Measurements from ENCODE around the gene ANKIB1.
"Not testable (repeated sequence)": the region's sequence is repeated elsewhere in the genome, so short reads cannot be mapped to it uniquely, and the experiment has no call there.

The ANKIB1 gene

DNA sequence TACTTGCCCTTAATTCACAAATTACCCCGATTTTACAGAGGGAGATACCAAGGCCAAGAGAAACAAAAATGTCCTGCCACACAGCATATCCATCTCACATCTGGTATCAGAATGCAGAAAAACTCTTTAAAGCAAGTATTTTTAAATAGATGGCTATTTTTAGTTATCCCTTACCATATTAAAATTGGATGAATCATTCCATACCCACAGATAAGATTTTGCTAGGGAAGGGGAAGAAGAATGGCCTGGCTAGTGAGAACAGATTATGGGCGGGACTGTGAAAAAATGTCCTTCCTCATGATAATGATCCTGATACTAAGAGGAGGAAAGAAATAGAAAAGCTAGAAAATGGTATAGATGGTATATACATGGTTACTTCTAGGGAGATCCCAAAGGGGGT is 121.0 kb downstream of the ANKIB1 start:
- FAIRE-seq (no peak), DNase-seq (ENCODE audit: insufficient read length, low spot score) (no peak)
- no peak for TF ChIP-seq PAX5 (IDR thresholded peaks at IDR 0.05; ENCODE audit: insufficient read depth, low read length, severe bottlenecking)
- no peak for TF ChIP-seq SPI1 (IDR thresholded peaks at IDR 0.05; ENCODE audit: low read depth, low read length)
- no peak for TF ChIP-seq POLR2AphosphoS5 (IDR thresholded peaks at IDR 0.05; ENCODE audit: low read depth, low read length)
- TF ChIP-seq POU2F2 (IDR thresholded peaks at IDR 0.05; ENCODE audit: low read depth, low read length) = no peak

DNA sequence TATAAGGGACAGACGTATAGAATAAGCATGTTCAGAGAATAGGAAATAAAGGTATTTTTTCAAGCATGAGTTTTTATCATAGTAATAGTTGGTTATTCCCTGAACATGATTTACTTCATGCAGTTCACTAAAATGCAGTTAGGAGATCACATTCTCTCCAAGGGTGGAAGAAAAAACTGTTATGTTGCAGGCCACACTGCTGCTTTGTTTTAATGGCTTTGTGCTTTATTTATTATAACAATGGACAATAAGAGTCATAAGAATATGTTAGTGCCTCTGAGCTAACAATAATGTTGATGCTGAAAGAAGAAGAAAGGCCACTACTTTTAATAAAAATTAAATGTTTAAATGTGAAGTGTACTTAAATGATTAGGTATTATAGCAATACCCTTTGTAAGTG is 123.0 kb downstream of the ANKIB1 start:
- DNase-seq (ENCODE audit: insufficient read length, low spot score) (no peak), FAIRE-seq (no peak)
- no peak for TF ChIP-seq POU2F2 (IDR thresholded peaks at IDR 0.05; ENCODE audit: low read depth, low read length)
- no peak for TF ChIP-seq POLR2AphosphoS5 (IDR thresholded peaks at IDR 0.05; ENCODE audit: low read depth, low read length)

DNA sequence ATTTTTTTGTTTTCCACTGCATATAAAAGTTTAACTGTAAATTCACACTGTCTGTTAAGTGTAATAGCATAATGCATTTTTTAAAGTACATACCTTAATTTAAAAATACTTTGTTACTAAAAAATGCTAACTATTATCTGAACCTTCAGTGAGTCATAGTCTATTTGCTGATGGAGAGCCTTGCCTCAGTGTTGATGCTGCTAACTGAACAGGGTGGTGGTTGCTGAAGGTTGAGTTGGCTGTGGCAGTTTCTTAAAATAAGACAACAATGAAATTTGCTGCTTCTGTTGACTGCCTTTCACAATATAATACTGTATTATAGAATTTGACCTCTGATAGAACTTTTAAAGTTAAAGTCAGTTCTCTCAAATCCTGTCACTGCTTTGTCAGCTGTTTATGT is 129.2 kb downstream of the ANKIB1 start:
- FAIRE-seq (no peak), DNase-seq (ENCODE audit: insufficient read length, low spot score) (no peak)
- no peak for TF ChIP-seq SPI1 (IDR thresholded peaks at IDR 0.05; ENCODE audit: low read depth, low read length)
- no peak for TF ChIP-seq POLR2AphosphoS5 (IDR thresholded peaks at IDR 0.05; ENCODE audit: low read depth, low read length)
- no peak for TF ChIP-seq TAF1 (IDR thresholded peaks at IDR 0.05; ENCODE audit: low read depth, low read length)

DNA sequence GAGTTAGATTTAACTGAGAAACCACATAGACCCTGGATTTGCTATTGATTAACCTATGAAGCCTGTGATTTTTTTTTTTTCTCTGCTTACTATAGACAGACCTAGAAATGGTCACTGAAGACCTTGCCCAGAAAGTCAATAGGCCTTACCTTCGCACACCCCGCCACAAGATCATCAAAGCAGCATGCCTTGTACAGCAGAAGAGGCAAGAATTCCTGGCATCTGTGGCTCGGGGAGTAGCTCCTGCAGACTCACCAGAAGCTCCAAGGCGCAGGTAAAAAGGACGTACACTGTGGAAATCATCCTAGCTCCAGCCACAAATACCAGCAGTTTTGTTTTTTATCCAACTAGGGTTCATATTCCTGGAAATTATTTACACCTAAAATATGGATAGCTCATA is 145.3 kb downstream of the ANKIB1 start:
- DNase-seq (ENCODE audit: insufficient read length, low spot score) (no peak), FAIRE-seq (no peak)
- TF ChIP-seq POU2F2 (IDR thresholded peaks at IDR 0.05; ENCODE audit: low read depth, low read length) = no peak
- no peak for TF ChIP-seq PAX5 (IDR thresholded peaks at IDR 0.05; ENCODE audit: insufficient read depth, low read length, severe bottlenecking)
- TF ChIP-seq SPI1 (IDR thresholded peaks at IDR 0.05; ENCODE audit: low read depth, low read length) = no peak
- TF ChIP-seq POLR2A (IDR thresholded peaks at IDR 0.05; ENCODE audit: low read depth, low read length) = no peak
- TF ChIP-seq TAF1 (IDR thresholded peaks at IDR 0.05; ENCODE audit: low read depth, low read length) = no peak
- no peak for TF ChIP-seq POLR2AphosphoS5 (IDR thresholded peaks at IDR 0.05; ENCODE audit: low read depth, low read length)

DNA sequence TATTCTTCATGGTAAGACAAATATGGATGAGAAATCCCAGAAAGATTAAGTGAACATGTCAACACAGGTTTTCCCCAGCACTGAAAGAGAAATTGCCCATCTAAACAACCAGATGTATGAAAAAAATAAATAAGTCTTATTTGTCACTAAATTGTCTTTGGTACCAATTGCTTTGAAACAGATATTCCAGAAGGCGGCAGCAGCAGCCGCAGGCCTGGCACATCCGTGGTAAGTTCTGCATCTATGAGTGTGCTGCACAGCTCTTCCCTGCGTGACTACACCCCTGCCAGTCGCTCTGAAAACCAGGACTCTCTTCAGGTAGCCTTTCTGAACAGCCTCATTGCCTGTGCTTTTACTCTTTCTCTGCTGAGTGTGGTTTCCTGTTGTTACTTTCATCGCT is 151.8 kb downstream of the ANKIB1 start:
- no peak for FAIRE-seq
- TF ChIP-seq POU2F2 (IDR thresholded peaks at IDR 0.05; ENCODE audit: low read depth, low read length) (no peak), TAF1 (IDR thresholded peaks at IDR 0.05; ENCODE audit: low read depth, low read length) (no peak), PAX5 (IDR thresholded peaks at IDR 0.05; ENCODE audit: insufficient read depth, low read length, severe bottlenecking) (no peak), POLR2AphosphoS5 (IDR thresholded peaks at IDR 0.05; ENCODE audit: low read depth, low read length) (no peak), SPI1 (IDR thresholded peaks at IDR 0.05; ENCODE audit: low read depth, low read length) (no peak), POLR2A (IDR thresholded peaks at IDR 0.05; ENCODE audit: low read depth, low read length) (no peak)

DNA sequence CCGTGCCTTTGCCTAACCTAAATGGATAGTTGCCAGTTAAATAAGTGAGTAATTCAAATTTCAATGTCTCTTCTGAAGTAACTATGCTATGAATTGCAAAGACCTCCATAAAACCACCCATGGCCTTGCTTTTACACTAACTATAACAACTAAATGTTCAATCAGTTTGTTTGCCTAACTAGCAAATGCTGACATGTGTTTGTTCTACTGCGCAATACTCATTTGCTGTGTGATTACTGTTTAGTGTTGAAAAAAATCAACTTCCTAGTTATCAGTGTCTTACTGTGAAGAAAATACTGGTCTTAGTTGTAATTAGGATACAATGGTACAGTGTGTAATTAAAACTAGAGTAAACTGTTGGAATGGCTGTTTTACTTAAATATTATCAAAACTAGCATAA is 154.2 kb downstream of the ANKIB1 start:
- DNase-seq (ENCODE audit: insufficient read length, low spot score) (no peak), FAIRE-seq (no peak)
- no peak for TF ChIP-seq TAF1 (IDR thresholded peaks at IDR 0.05; ENCODE audit: low read depth, low read length)
- TF ChIP-seq POLR2AphosphoS5 (IDR thresholded peaks at IDR 0.05; ENCODE audit: low read depth, low read length) = no peak
- no peak for TF ChIP-seq SPI1 (IDR thresholded peaks at IDR 0.05; ENCODE audit: low read depth, low read length)
- no peak for TF ChIP-seq PAX5 (IDR thresholded peaks at IDR 0.05; ENCODE audit: insufficient read depth, low read length, severe bottlenecking)
- TF ChIP-seq POLR2A (IDR thresholded peaks at IDR 0.05; ENCODE audit: low read depth, low read length) = no peak
- TF ChIP-seq POU2F2 (IDR thresholded peaks at IDR 0.05; ENCODE audit: low read depth, low read length) = no peak

More for the DNA sequence above, 151.8 kb downstream of the ANKIB1 start:
- no peak for DNase-seq (ENCODE audit: insufficient read length, low spot score)

DNA sequence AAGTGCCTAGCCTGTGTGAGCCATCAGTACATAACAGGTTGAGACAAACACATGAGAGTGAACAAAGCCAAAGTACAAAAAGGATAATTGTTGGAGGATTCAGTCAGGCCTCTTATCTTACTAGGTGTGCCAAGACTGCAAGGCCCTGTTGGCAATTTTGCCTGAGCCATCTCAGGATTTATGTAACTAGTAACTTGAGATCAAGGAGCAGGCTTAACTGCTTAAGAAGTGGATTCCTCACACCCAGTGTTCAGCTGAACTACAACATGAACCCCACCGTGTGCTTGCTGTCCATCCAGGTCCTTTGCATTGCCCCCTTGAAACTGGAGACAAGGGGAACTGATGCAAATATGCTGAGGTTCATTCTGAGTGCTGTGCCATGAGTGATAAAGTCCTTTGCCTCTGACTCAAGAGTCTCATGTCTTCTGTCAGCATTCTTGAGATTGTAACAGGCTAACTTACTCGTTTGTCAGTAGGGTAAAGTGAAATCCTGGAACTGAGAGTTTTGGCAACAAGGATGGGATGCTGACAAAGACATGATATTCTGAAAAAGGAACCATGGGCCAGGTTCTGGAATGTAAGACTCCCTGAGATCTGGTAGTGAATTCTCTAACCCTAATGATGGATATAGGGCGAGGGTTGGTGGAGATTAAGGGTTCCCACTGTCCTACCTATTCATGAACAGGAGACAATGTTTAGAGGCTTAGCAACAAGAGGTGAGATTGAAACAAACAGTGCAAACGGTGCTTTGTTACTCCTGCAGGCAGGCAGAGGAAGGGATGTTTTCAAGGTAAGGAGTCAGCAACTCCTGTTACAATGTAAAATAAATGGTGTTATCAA is 157.4 kb downstream of the ANKIB1 start:
- DNase-seq (ENCODE audit: insufficient read length, low spot score) (no peak), FAIRE-seq (no peak)
- no peak for TF ChIP-seq POLR2AphosphoS5 (IDR thresholded peaks at IDR 0.05; ENCODE audit: low read depth, low read length)
- no peak for TF ChIP-seq POU2F2 (IDR thresholded peaks at IDR 0.05; ENCODE audit: low read depth, low read length)
- no peak for TF ChIP-seq SPI1 (IDR thresholded peaks at IDR 0.05; ENCODE audit: low read depth, low read length)
- TF ChIP-seq POLR2A (IDR thresholded peaks at IDR 0.05; ENCODE audit: low read depth, low read length) = no peak
- TF ChIP-seq PAX5 (IDR thresholded peaks at IDR 0.05; ENCODE audit: insufficient read depth, low read length, severe bottlenecking) = no peak
- no peak for TF ChIP-seq TAF1 (IDR thresholded peaks at IDR 0.05; ENCODE audit: low read depth, low read length)

DNA sequence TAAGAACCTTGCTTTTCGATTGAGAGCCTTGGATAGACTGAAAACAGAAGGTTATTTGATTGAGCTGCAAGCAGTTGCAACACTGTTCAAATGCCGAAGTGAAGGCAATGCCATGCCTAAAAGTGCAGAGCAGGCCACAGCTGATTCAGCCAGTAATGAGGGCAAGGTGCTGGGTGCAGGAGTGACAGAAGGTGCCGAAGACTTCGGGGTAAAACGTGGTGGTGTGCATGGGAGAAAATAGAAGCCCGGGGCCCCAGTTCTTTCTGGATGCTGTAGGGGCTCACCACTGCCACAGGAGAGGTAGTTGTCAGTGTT is 157.9 kb downstream of the ANKIB1 start:
- TF ChIP-seq POU2F2 (IDR thresholded peaks at IDR 0.05; ENCODE audit: low read depth, low read length) = no peak
- TF ChIP-seq POLR2AphosphoS5 (IDR thresholded peaks at IDR 0.05; ENCODE audit: low read depth, low read length) = no peak
- TF ChIP-seq SPI1 (IDR thresholded peaks at IDR 0.05; ENCODE audit: low read depth, low read length) = no peak
- TF ChIP-seq POLR2A (IDR thresholded peaks at IDR 0.05; ENCODE audit: low read depth, low read length) = no peak
- no peak for TF ChIP-seq TAF1 (IDR thresholded peaks at IDR 0.05; ENCODE audit: low read depth, low read length)
- no peak for DNase-seq (ENCODE audit: insufficient read length, low spot score)
- no peak for FAIRE-seq

DNA sequence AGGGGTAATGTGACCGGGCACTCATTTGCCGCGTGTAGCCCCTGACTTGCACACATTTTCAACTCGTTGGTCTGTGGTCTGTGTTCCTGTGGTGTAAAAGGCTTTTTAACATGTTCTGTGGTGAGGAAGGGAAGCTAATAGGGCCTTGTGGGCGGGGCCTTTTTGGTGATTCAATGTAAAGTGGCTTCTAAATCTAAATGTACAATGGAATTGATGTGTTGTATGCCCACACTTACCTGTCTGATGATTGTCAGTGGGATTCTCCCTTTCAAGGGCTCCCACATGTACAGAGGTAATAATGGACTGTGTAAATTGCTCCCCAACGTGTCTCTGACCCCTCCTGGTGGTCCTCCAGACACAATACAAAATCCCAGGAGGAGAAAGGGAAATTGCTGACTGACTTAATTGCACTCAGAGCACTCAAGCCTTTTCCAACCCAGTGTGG is 158.4 kb downstream of the ANKIB1 start:
- FAIRE-seq (no peak), DNase-seq (ENCODE audit: insufficient read length, low spot score) (no peak)
- TF ChIP-seq PAX5 (IDR thresholded peaks at IDR 0.05; ENCODE audit: insufficient read depth, low read length, severe bottlenecking) = no peak

DNA sequence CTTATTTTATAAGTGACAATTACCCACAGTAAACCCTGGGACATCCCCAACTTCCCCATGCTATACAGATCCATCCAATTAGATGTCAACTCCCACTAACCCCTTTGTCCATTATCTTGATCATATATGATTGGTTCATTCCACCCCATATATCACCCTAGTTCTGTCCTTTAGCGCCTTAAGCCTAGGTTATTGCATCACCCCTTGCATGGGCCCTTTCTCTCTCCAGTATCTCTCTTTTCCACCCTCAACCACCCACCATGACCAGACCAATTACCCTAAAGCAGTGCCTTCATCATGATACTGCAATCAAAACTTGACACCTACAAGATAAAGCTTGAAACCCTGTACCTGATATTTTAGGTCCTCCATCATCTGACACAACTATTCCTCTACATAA is 163.6 kb downstream of the ANKIB1 start:
- TF ChIP-seq POU2F2 (IDR thresholded peaks at IDR 0.05; ENCODE audit: low read depth, low read length) (no peak), POLR2AphosphoS5 (IDR thresholded peaks at IDR 0.05; ENCODE audit: low read depth, low read length) (no peak), TAF1 (IDR thresholded peaks at IDR 0.05; ENCODE audit: low read depth, low read length) (no peak), SPI1 (IDR thresholded peaks at IDR 0.05; ENCODE audit: low read depth, low read length) (no peak), POLR2A (IDR thresholded peaks at IDR 0.05; ENCODE audit: low read depth, low read length) (no peak), PAX5 (IDR thresholded peaks at IDR 0.05; ENCODE audit: insufficient read depth, low read length, severe bottlenecking) (no peak)
- FAIRE-seq = no peak

DNA sequence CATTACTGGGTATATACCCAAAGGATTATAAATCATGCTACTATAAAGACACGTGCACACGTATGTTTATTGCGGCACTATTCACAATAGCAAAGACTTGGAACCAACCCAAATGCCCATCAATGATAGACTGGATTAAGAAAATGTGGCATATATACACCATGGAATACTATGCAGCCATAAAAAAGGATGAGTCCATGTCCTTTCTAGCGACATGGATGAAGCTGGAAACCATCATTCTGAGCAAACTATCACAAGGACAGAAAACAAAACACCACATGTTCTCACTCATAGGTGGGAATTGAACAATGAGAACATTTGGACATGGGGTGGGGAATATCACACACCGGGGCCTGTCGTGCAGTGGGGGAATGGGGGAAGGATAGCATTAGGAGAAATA is 164.4 kb downstream of the ANKIB1 start:
- not testable (repeated sequence) for DNase-seq (ENCODE audit: insufficient read length, low spot score); FAIRE-seq

More for the DNA sequence above, 163.6 kb downstream of the ANKIB1 start:
- DNase-seq (ENCODE audit: insufficient read length, low spot score) = no peak

Data from GM12891 (cell line).